H9 (cell line): Measurements from ENCODE around the gene SARNP. TPM values are rescaled to one million over a fixed set of nuclear protein-coding genes. Genes with fewer than 3 reads are reported as not detected.

Experiments
- DNase-seq: peaks from one replicate; pipeline ENCODE4 v3.0.0-alpha.2; 2017
- H2AFZ ChIP-seq: one replicate; pipeline ENCODE4 v1.6.1; 2013; ENCODE audit warnings: mild to moderate bottlenecking, low read length, control low read depth, moderate library complexity
- H2AK5ac ChIP-seq: 2 replicates; pipeline ENCODE4 v1.6.1; 2013; ENCODE audit warnings: low read length, control low read depth, mixed read lengths; ENCODE audit not compliant: insufficient read length
- H2BK120ac ChIP-seq: one replicate; pipeline ENCODE4 v1.6.1; 2013; ENCODE audit warnings: low read depth, mild to moderate bottlenecking, low read length, control low read depth, inconsistent platforms; ENCODE audit not compliant: poor library complexity, severe bottlenecking
- H2BK12ac ChIP-seq: 2 replicates; pipeline ENCODE4 v1.6.1; 2013; ENCODE audit warnings: low read length, control low read depth, mixed read lengths, low read depth; ENCODE audit not compliant: insufficient read length
- H2BK15ac ChIP-seq: 2 replicates; pipeline ENCODE4 v1.6.1; 2013; ENCODE audit warnings: low read depth, low read length, control low read depth
- H2BK20ac ChIP-seq: one replicate; pipeline ENCODE4 v1.6.1; 2013; ENCODE audit warnings: low read depth, mild to moderate bottlenecking, low read length, control low read depth, inconsistent platforms; ENCODE audit not compliant: poor library complexity, severe bottlenecking
- H2BK5ac ChIP-seq: 2 replicates; pipeline ENCODE4 v1.6.1; 2013; ENCODE audit warnings: low read length, control low read depth, mixed read lengths; ENCODE audit not compliant: insufficient read length
- H3K14ac ChIP-seq: 2 replicates; pipeline ENCODE4 v1.6.1; 2013; ENCODE audit warnings: low read length, control low read depth; ENCODE audit not compliant: insufficient read depth
- H3K18ac ChIP-seq: 2 replicates; pipeline ENCODE4 v1.6.1; 2013; ENCODE audit warnings: low read depth, mild to moderate bottlenecking, mixed read lengths, low read length, control low read depth; ENCODE audit not compliant: insufficient read length
- H3K23ac ChIP-seq: 2 replicates; pipeline ENCODE4 v1.6.1; 2013; ENCODE audit warnings: low read length, control low read depth, mixed read lengths, low read depth; ENCODE audit not compliant: insufficient read length
- H3K23me2 ChIP-seq: 2 replicates; pipeline ENCODE4 v1.6.1; 2013; ENCODE audit warnings: low read depth, mild to moderate bottlenecking, mixed read lengths, low read length, control low read depth; ENCODE audit not compliant: insufficient read length, poor library complexity, severe bottlenecking
- H3K27ac ChIP-seq: 2 replicates; pipeline ENCODE4 v1.5.1; 2013; ENCODE audit warnings: low read length, control low read depth, mixed read lengths, low read depth; ENCODE audit not compliant: insufficient read length
- H3K27me3 ChIP-seq: 2 replicates; pipeline ENCODE4 v1.6.1; 2013; ENCODE audit warnings: low read length, control low read depth, inconsistent platforms; ENCODE audit not compliant: insufficient read depth
- H3K4ac ChIP-seq: 2 replicates; pipeline ENCODE4 v1.6.1; 2013; ENCODE audit warnings: low read depth, mild to moderate bottlenecking, control low read depth, inconsistent platforms, low read length, moderate library complexity
- H3K4me1 ChIP-seq: 2 replicates; pipeline ENCODE4 v1.6.1; 2013; ENCODE audit warnings: low read length, control low read depth, inconsistent platforms; ENCODE audit not compliant: insufficient read depth
- H3K4me2 ChIP-seq: 2 replicates; pipeline ENCODE4 v1.6.1; 2013; ENCODE audit warnings: low read length, control low read depth, mixed read lengths; ENCODE audit not compliant: insufficient read length, insufficient read depth
- H3K56ac ChIP-seq: 2 replicates; pipeline ENCODE4 v1.6.1; 2013; ENCODE audit warnings: low read depth, mild to moderate bottlenecking, mixed read lengths, low read length, control low read depth; ENCODE audit not compliant: insufficient read length
- H3K79me1 ChIP-seq: 2 replicates; pipeline ENCODE4 v1.6.1; 2013; ENCODE audit warnings: low read depth, mild to moderate bottlenecking, moderate library complexity, low read length, control low read depth, inconsistent platforms; ENCODE audit not compliant: insufficient read depth, poor library complexity, severe bottlenecking
- H3K79me2 ChIP-seq: 2 replicates; pipeline ENCODE4 v1.6.1; 2013; ENCODE audit warnings: low read length, control low read depth, inconsistent platforms; ENCODE audit not compliant: insufficient read depth
- H3K9ac ChIP-seq: 2 replicates; pipeline ENCODE4 v1.6.1; 2013; ENCODE audit warnings: low read length, control low read depth, mixed read lengths; ENCODE audit not compliant: insufficient read length; ENCODE audit errors: extremely low read depth
- H3K9me3 ChIP-seq: one replicate; pipeline ENCODE4 v1.6.1; 2013; ENCODE audit warnings: low read depth, low read length, inconsistent platforms; ENCODE audit not compliant: control insufficient read depth
- H3T11ph ChIP-seq: one replicate; pipeline ENCODE4 v1.6.1; 2013; ENCODE audit warnings: mild to moderate bottlenecking, low read length, control low read depth, inconsistent platforms
- H4K20me1 ChIP-seq: one replicate; pipeline ENCODE4 v1.6.1; 2013; ENCODE audit not compliant: control insufficient read depth, insufficient read length, insufficient read depth
- H4K5ac ChIP-seq: 2 replicates; pipeline ENCODE4 v1.6.1; 2013; ENCODE audit warnings: low read depth, mild to moderate bottlenecking, mixed read lengths, low read length, control low read depth; ENCODE audit not compliant: insufficient read length
- H4K8ac ChIP-seq: replicated peaks from 2 replicates; pipeline ENCODE4 v1.6.1; 2013; ENCODE audit warnings: low read length, control low read depth, mixed read lengths, low read depth; ENCODE audit not compliant: insufficient read length
- H4K91ac ChIP-seq: 2 replicates; pipeline ENCODE4 v1.6.1; 2013; ENCODE audit warnings: low read depth, mild to moderate bottlenecking, moderate library complexity, mixed read lengths, low read length, control low read depth; ENCODE audit not compliant: insufficient read length
- H3K27ac Mint-ChIP-seq, 3 experiments: 2 replicates in 2 of 3; 3 replicates in 1 of 3; pipeline ENCODE4 v1.8.0; 2020 to 2021; ENCODE audit warnings: mixed read lengths in 3 of 3, mild to moderate bottlenecking in 1 of 3, moderate library complexity in 1 of 3
- H3K27me3 Mint-ChIP-seq: 2 replicates; pipeline ENCODE4 v1.8.0; 2021; ENCODE audit warnings: low read depth, mild to moderate bottlenecking, moderate library complexity, mixed read lengths
- H3K36me3 Mint-ChIP-seq, 3 experiments: 2 replicates in 2 of 3; 3 replicates in 1 of 3; pipeline ENCODE4 v1.8.0; 2020 to 2021; ENCODE audit warnings: low read depth in 3 of 3, mixed read lengths in 3 of 3; ENCODE audit not compliant: insufficient read depth in 1 of 3
- H3K4me1 Mint-ChIP-seq, 2 experiments: 2 replicates each; pipeline ENCODE4 v1.8.0; 2020; ENCODE audit warnings: mixed read lengths in 2 of 2
- H3K4me3 Mint-ChIP-seq, 2 experiments: 2 replicates in 1 of 2; 3 replicates in 1 of 2; pipeline ENCODE4 v1.8.0; 2020 to 2021; ENCODE audit warnings: mild to moderate bottlenecking in 2 of 2, mixed read lengths in 2 of 2, moderate library complexity in 1 of 2
- H3K9me3 Mint-ChIP-seq, 2 experiments: 2 replicates in 1 of 2; 3 replicates in 1 of 2; pipeline ENCODE4 v1.8.0; 2020; ENCODE audit warnings: mild to moderate bottlenecking in 2 of 2, mixed read lengths in 2 of 2, moderate library complexity in 1 of 2
- WGBS: extraction: QIAGEN DNeasy Blood & Tissue Kit; methylation state at CpG from one replicate; pipeline ENCODE4 v1.1.7; 2013; ENCODE audit warnings: missing lambda C conversion rate, low lambda C conversion rate, mixed read lengths; ENCODE audit not compliant: insufficient read length; ENCODE audit errors: extremely low coverage; 5-methylcytosine and 5-hydroxymethylcytosine counted together
- total RNA-seq: library from RNA; stranded (reverse); gene quantifications from 2 replicates; pipeline ENCODE4 v1.2.1, GENCODE V29; 2021
- TF ChIP-seq, protein P1 (sequence below): fragments of 200-600 bp; sonication (generic); conservative IDR thresholded peaks from 3 replicates; pipeline ENCODE4 v1.8.0; 2021; ENCODE audit warnings: antibody characterized with exemption, mild to moderate bottlenecking

Gene SARNP
- total RNA-seq, 1 experiment from 2014 or later, result 127 TPM

DNA sequence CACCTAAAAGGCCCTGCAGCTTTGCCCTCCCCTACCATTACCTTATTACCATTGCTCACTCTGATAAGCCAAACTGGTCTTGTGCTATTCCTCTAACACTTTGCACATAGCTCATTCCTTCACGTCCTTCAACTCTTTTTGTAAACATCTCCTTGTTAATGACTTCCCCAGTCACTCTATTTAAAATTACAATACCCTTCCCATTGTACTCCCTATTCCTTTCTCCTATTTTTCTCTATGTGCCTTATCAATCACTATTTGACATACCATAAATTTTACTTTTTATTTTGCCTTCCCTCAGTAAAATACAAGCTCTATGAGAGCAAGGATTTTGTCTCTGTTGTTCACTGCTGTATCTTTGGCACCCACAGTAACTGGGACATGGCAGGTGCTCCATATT is 5.4 kb downstream of the SARNP start:
- peaks cover 63% of the 10 kb centered on the region for H3K79me2 ChIP-seq
- no peak for DNase-seq
- peaks cover 3% of the 10 kb centered on the region for H3K23me2 ChIP-seq
- peaks cover 16% of the 10 kb centered on the region for H3K79me1 ChIP-seq
- TF ChIP-seq, protein P1, sequence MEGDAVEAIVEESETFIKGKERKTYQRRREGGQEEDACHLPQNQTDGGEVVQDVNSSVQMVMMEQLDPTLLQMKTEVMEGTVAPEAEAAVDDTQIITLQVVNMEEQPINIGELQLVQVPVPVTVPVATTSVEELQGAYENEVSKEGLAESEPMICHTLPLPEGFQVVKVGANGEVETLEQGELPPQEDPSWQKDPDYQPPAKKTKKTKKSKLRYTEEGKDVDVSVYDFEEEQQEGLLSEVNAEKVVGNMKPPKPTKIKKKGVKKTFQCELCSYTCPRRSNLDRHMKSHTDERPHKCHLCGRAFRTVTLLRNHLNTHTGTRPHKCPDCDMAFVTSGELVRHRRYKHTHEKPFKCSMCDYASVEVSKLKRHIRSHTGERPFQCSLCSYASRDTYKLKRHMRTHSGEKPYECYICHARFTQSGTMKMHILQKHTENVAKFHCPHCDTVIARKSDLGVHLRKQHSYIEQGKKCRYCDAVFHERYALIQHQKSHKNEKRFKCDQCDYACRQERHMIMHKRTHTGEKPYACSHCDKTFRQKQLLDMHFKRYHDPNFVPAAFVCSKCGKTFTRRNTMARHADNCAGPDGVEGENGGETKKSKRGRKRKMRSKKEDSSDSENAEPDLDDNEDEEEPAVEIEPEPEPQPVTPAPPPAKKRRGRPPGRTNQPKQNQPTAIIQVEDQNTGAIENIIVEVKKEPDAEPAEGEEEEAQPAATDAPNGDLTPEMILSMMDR, result no peak
- H3K14ac ChIP-seq, result no peak overlapping the region
- H2BK5ac ChIP-seq, result no peak overlapping the region
- no peaks in the 10 kb centered on the region for H4K20me1 ChIP-seq
- H2BK15ac ChIP-seq, result no peak overlapping the region
- no peak overlapping the region for H3K18ac ChIP-seq
- no peak overlapping the region for H4K5ac ChIP-seq
- H2BK20ac ChIP-seq, result no peak overlapping the region
- H3K4me1 ChIP-seq, result peaks cover 8% of the 10 kb centered on the region; the same call in 1 of the 2 replicates
- no peak overlapping the region for H4K8ac ChIP-seq
- no peak overlapping the region for H2AFZ ChIP-seq
- no peaks in the 10 kb centered on the region for H3K9me3 ChIP-seq
- H4K91ac ChIP-seq, result no peak overlapping the region
- Mint-ChIP-seq H3K4me3 (peak overlapping the region in 1 of 2 experiments; percentile 11; a peak in 1 of 5 replicates), H3K4me1 (peaks cover 35 to 38% of the 10 kb centered on the region in 2 experiments), H3K27me3 (no peaks in the 10 kb centered on the region), H3K27ac (peak overlapping the region in 1 of 3 experiments; percentile 41; a peak in 2 of 7 replicates), H3K9me3 (no peaks in the 10 kb centered on the region), H3K36me3 (peaks cover 7 to 35% (median 30%) of the 10 kb centered on the region in 3 experiments; a peak in 6 of 7 replicates)
- no peak overlapping the region for H3T11ph ChIP-seq
- no peak overlapping the region for H2AK5ac ChIP-seq
- H3K4me2 ChIP-seq, result peak overlapping the region; percentile 24
- H3K27me3 ChIP-seq, result no peaks in the 10 kb centered on the region
- H3K27ac ChIP-seq, result no peak overlapping the region
- H2BK12ac ChIP-seq, result no peak overlapping the region
- H3K56ac ChIP-seq, result no peak overlapping the region
- no peak overlapping the region for H3K4ac ChIP-seq
- H3K9ac ChIP-seq, result no peak overlapping the region
- no peak overlapping the region for H3K23ac ChIP-seq
- H2BK120ac ChIP-seq, result no peak overlapping the region
- WGBS, result no CpG with 5 or more reads among the region's 1 CpG
